Chondrocyte (in vitro differentiated cells): ENCODE data around the gene LPIN1. TPM values are rescaled to one million over a fixed set of nuclear protein-coding genes. Genes with fewer than 3 reads are reported as not detected.
"Not testable (repeated sequence)": the region's sequence is repeated elsewhere in the genome, so short reads cannot be mapped to it uniquely, and the experiment has no call there.

Experiments used
- DNase-seq: peaks from one replicate; pipeline ENCODE4 v3.0.0; 2021; ENCODE audit warnings: mixed read lengths, low spot score
- H3K27ac Mint-ChIP-seq: one replicate; pipeline ENCODE4 v1.8.0; 2021; ENCODE audit warnings: mild to moderate bottlenecking, moderate library complexity, mixed read lengths; ENCODE audit not compliant: unreplicated experiment
- H3K27me3 Mint-ChIP-seq: 2 replicates; pipeline ENCODE4 v1.8.0; 2021; ENCODE audit warnings: low read depth, mixed read lengths
- H3K36me3 Mint-ChIP-seq: 2 replicates; pipeline ENCODE4 v1.8.0; 2021; ENCODE audit warnings: low read depth, mixed read lengths
- H3K4me1 Mint-ChIP-seq: 2 replicates; pipeline ENCODE4 v1.8.0; 2021; ENCODE audit warnings: low read depth, mild to moderate bottlenecking, mixed read lengths
- H3K4me3 Mint-ChIP-seq: one replicate; pipeline ENCODE4 v1.8.0; 2021; ENCODE audit warnings: mild to moderate bottlenecking, moderate library complexity, mixed read lengths; ENCODE audit not compliant: unreplicated experiment
- H3K9me3 Mint-ChIP-seq: 2 replicates; pipeline ENCODE4 v1.8.0; 2021; ENCODE audit warnings: low read depth, mixed read lengths
- CTCF ChIP-seq: fragments of 200-600 bp; sonication (generic); IDR thresholded peaks from 2 replicates; pipeline ENCODE4 v1.5.0; 2021; ENCODE audit warnings: antibody characterized with exemption, mild to moderate bottlenecking, moderate library complexity
- total RNA-seq: library from RNA; stranded (reverse); gene quantifications from 3 replicates; pipeline ENCODE4 v1.2.1, GENCODE V29; 2021

LPIN1 gene
- total RNA-seq, 1 donor from 2014 or later: 17.5 TPM

DNA sequence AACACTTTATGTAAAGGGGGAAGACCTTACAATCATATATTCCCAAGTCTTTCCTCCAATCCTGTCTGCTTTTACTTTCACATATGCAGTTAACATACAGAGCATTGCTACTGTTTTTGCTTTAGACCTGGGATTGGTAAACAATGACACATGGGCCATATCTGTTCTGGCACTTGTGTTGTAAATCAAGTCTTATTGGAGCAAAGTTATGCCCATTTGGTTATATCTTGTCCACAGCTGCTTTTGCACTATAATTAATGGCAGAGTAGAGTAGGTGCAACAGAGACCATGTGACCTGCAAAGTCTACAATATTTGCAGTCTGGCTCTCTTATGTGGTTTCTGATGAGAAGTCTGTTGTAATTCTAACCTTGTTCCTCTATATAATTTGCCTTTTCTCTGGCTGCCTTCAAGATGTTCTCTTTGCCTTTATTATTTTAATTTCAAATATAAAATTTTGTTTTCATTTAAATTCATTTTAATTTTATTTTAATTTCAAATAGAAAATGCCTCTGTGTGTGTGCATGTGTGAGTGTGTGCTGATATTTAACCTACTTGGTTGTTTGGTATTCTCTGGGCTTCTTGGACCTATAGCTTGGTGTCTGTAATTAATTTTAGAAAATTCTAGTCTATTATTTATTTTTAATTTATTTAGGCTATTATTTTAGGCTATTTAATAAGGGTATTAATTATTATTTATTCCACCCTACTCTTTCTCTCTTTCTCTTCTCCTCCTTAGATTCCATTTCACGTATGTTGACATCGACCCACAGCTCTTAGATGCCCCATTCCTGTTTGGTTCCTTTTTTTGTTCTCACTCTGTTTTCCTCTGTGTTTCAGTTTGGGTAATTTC, 16.8 kb upstream of the LPIN1 start:
- no peak for DNase-seq
- Mint-ChIP-seq H3K36me3 (no peaks in the 10 kb centered on the region), H3K27me3 (peaks cover 39% of the 10 kb centered on the region), H3K4me1 (no peaks in the 10 kb centered on the region), H3K4me3 (no peak overlapping the region), H3K27ac (no peak overlapping the region), H3K9me3 (no peaks in the 10 kb centered on the region)
- TF ChIP-seq CTCF: no peak

GRCh38 chr2:11731214-11731984, 15.0 kb upstream of the LPIN1 start:
- not testable (repeated sequence) for DNase-seq, H3K27ac Mint-ChIP-seq, H3K4me1 Mint-ChIP-seq, H3K4me3 Mint-ChIP-seq, H3K9me3 Mint-ChIP-seq, H3K36me3 Mint-ChIP-seq
- H3K27me3 Mint-ChIP-seq: peaks cover 42% of the 10 kb centered on the region

DNA sequence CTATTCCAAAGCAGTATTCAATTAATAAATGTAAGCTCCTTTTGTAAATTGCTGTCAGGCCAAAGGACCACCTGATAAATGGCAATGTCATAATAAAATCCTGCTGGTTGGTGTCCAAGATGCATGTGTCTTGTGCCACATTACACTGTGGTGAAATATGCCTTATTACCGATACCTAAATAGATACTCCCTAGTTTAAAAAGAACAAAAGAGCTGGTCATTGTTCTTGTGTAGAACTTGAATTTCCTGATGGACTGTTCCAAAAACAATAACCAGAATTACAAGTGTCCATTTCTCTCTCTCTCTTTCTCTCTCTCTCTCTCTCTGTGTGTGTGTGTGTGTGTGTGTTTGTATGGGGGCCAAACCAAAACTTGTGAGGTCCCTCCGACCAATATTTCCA, 13.8 kb upstream of the LPIN1 start:
- no peak overlapping the region for H3K27ac Mint-ChIP-seq
- no peak overlapping the region for H3K4me3 Mint-ChIP-seq
- H3K9me3 Mint-ChIP-seq: no peaks in the 10 kb centered on the region

GRCh38 chr2:11737852-11738251, 8.6 kb upstream of the LPIN1 start:
- not testable (repeated sequence) for DNase-seq, H3K4me3 Mint-ChIP-seq, H3K9me3 Mint-ChIP-seq, H3K36me3 Mint-ChIP-seq, H3K27ac Mint-ChIP-seq, H3K4me1 Mint-ChIP-seq
- peaks cover 14% of the 10 kb centered on the region for H3K27me3 Mint-ChIP-seq

More for the DNA sequence above, 13.8 kb upstream of the LPIN1 start:
- no peak for DNase-seq
- TF ChIP-seq CTCF: no peak
- Mint-ChIP-seq H3K4me1 (no peaks in the 10 kb centered on the region), H3K36me3 (no peaks in the 10 kb centered on the region), H3K27me3 (peaks cover 37% of the 10 kb centered on the region)

DNA sequence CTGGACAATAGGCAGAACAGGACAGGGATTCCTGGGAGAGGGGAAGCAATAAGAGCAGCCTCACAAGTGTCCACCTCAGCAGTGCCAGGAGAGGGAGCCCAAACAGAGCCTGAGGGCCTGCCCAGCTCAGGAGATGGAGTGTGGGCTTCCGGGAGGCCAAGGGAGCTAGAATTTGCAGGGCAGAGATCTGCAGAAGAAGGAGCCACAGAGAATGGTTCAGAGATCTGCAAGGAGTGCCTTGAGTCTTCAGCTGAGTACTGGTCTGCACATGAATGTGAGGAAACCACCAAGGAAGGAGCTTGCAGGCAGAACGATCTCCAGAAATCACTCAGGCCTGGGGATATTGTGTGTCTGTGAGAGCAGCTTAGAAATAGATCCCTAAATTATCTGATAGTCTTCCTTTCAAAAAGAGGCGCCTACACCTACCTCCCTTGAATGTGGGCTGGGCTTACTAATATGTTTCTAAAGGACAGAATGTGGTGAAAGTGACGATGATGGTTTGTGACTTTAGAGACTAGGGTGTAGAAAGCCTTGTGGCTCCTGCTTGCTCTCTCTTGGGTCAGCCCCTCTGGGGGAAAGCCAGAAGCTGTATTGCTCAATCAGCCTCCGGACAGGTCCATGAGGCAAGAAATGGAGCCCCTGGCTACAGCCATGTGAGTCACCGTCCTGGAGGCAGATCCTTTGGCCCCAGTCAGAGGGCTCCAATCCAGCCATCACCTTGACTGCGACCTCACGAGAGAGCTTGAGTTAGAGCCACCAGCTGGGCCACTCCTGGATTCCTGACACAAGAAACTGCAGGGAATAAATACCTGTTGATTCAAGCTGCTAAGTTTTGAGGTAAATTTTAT, 7.6 kb upstream of the LPIN1 start:
- DNase-seq: no peak
- no peaks in the 10 kb centered on the region for H3K9me3 Mint-ChIP-seq
- peaks cover 7% of the 10 kb centered on the region for H3K4me1 Mint-ChIP-seq
- H3K36me3 Mint-ChIP-seq: no peaks in the 10 kb centered on the region
- no peak overlapping the region for H3K27ac Mint-ChIP-seq
- H3K27me3 Mint-ChIP-seq: peaks cover 12% of the 10 kb centered on the region
- no peak overlapping the region for H3K4me3 Mint-ChIP-seq
- peak; percentile 76 for TF ChIP-seq CTCF

- Mint-ChIP-seq H3K4me3 (no peak overlapping the region), H3K27ac (no peak overlapping the region), H3K27me3 (peaks cover 6% of the 10 kb centered on the region), H3K36me3 (no peaks in the 10 kb centered on the region), H3K9me3 (no peaks in the 10 kb centered on the region), H3K4me1 (peaks cover 21% of the 10 kb centered on the region)
- no peak for DNase-seq
- no peak for TF ChIP-seq CTCF
Measured at GRCh38 chr2:11740723-11741122, 5.7 kb upstream of the LPIN1 start.
